Vagina (tissue), 2 donors: ENCODE results near the gene ENTPD2.

Experiments used
- POLR2A ChIP-seq, 2 donors: fragments of 450-650 bp; IDR thresholded peaks; one replicate each; pipeline ENCODE4 v1.6.1; 2017; ENCODE audit warnings: antibody characterized with exemption in 2 of 2, mild to moderate bottlenecking in 2 of 2, moderate library complexity in 2 of 2
- POLR2AphosphoS5 ChIP-seq, 2 donors: sonication (generic); formaldehyde crosslinking; IDR thresholded peaks; one replicate each; pipeline ENCODE4 v1.9.0; 2017; ENCODE audit warnings: antibody characterized with exemption in 2 of 2, mild to moderate bottlenecking in 2 of 2, low read depth in 1 of 2; ENCODE audit not compliant: insufficient read depth in 1 of 2
- TF ChIP-seq, protein P1 (sequence below), 3 experiments: fragments of 450-650 bp in 2 of 3; fragments of 200-600 bp in 1 of 3; sonication (generic) in 1 of 3; IDR thresholded peaks; one replicate each; pipeline ENCODE4 v1.5.1; 2017 to 2019; ENCODE audit warnings: antibody characterized with exemption in 3 of 3, mild to moderate bottlenecking in 2 of 3, moderate library complexity in 2 of 3

DNA sequence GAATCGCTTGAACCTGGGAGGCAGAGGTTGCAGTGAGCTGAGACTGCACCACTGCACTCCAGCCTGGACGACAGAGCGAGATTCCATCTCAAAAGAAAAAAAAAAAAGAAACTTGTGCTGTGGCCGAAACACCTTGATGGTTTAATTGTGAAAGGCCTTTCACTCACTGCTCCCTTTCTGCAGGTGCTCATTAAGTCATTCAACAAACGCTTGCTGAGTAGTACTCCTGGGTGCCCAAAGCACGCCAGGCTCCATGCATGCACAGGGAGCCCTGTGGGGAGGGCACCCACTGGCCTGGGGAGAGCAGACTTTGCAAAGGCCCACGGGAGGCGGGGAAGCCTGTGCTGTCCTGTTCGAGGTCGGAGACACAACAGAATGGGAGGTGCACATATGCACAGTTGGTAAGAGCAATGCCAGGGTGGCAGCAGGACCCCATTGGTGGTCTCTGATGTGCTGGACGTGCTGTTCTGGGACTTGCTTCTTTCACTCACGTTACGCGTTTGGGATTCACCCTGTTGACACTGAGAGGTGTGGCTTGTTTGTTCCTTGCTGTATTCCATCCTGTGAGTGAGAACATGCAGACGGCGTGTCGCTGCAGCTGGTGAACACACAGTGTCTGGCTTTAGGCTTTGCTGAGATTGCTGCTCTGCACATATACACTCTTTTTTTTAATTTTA, 3.0 kb upstream of the ENTPD2 start:
- TF ChIP-seq, protein P1, sequence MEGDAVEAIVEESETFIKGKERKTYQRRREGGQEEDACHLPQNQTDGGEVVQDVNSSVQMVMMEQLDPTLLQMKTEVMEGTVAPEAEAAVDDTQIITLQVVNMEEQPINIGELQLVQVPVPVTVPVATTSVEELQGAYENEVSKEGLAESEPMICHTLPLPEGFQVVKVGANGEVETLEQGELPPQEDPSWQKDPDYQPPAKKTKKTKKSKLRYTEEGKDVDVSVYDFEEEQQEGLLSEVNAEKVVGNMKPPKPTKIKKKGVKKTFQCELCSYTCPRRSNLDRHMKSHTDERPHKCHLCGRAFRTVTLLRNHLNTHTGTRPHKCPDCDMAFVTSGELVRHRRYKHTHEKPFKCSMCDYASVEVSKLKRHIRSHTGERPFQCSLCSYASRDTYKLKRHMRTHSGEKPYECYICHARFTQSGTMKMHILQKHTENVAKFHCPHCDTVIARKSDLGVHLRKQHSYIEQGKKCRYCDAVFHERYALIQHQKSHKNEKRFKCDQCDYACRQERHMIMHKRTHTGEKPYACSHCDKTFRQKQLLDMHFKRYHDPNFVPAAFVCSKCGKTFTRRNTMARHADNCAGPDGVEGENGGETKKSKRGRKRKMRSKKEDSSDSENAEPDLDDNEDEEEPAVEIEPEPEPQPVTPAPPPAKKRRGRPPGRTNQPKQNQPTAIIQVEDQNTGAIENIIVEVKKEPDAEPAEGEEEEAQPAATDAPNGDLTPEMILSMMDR (IDR thresholded peaks at IDR 0.05): no peak
- TF ChIP-seq POLR2A (IDR thresholded peaks at IDR 0.05) (no peak), POLR2AphosphoS5 (IDR thresholded peaks at IDR 0.05; ENCODE audit: insufficient read depth in 1 of 2, low read depth in 1 of 2) (no peak)
